ENCODE data around the gene PLXDC1. TPM values are rescaled to one million over a fixed set of nuclear protein-coding genes. Genes with fewer than 3 reads are reported as not detected.
"Not testable (repeated sequence)": the region's sequence is repeated elsewhere in the genome, so short reads cannot be mapped to it uniquely, and the experiment has no call there.

Gene PLXDC1
- total RNA-seq, 1 experiment from 2014 or later: 0.52 TPM

GRCh38 chr17:39169518-39169917 is 18.1 kb upstream of the PLXDC1 start:
- BruUV-seq (replicated peaks): no TSS peak
- TF ChIP-seq, protein P1, sequence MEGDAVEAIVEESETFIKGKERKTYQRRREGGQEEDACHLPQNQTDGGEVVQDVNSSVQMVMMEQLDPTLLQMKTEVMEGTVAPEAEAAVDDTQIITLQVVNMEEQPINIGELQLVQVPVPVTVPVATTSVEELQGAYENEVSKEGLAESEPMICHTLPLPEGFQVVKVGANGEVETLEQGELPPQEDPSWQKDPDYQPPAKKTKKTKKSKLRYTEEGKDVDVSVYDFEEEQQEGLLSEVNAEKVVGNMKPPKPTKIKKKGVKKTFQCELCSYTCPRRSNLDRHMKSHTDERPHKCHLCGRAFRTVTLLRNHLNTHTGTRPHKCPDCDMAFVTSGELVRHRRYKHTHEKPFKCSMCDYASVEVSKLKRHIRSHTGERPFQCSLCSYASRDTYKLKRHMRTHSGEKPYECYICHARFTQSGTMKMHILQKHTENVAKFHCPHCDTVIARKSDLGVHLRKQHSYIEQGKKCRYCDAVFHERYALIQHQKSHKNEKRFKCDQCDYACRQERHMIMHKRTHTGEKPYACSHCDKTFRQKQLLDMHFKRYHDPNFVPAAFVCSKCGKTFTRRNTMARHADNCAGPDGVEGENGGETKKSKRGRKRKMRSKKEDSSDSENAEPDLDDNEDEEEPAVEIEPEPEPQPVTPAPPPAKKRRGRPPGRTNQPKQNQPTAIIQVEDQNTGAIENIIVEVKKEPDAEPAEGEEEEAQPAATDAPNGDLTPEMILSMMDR (IDR thresholded peaks at IDR 0.05; ENCODE audit: unreplicated experiment): no peak
- Mint-ChIP-seq H3K27ac (ENCODE audit: unreplicated experiment) (no peak overlapping the region), H3K4me1 (ENCODE audit: low read depth, unreplicated experiment) (peaks cover 5% of the 10 kb centered on the region), H3K27me3 (ENCODE audit: unreplicated experiment) (peaks cover 41% of the 10 kb centered on the region), H3K4me3 (ENCODE audit: low read depth, unreplicated experiment) (no peak overlapping the region), H3K36me3 (ENCODE audit: insufficient read depth, unreplicated experiment) (peaks cover 24% of the 10 kb centered on the region), H3K9me3 (ENCODE audit: low read depth, unreplicated experiment) (no peaks in the 10 kb centered on the region)
- intact Hi-C loops (cut with micrococcal nuclease; ENCODE audit: unreplicated experiment): no loop called here
- CTCF ChIA-PET: interaction anchor here (0.6 to 1.5 kb wide), 16 partner anchors 9 to 1311 kb away, joined by 3 to 7 read pairs (median 4); partner anchors contain the start of genes CDK12 and MED1
- no peak for DNase-seq

- Mint-ChIP-seq H3K27ac (ENCODE audit: unreplicated experiment) (no peak overlapping the region), H3K9me3 (ENCODE audit: low read depth, unreplicated experiment) (no peaks in the 10 kb centered on the region), H3K4me1 (ENCODE audit: low read depth, unreplicated experiment) (peaks cover 10% of the 10 kb centered on the region), H3K27me3 (ENCODE audit: unreplicated experiment) (peaks cover 46% of the 10 kb centered on the region), H3K36me3 (ENCODE audit: insufficient read depth, unreplicated experiment) (peaks cover 21% of the 10 kb centered on the region), H3K4me3 (ENCODE audit: low read depth, unreplicated experiment) (no peak overlapping the region)
- intact Hi-C loops (cut with micrococcal nuclease; ENCODE audit: unreplicated experiment): no loop called here
- CTCF ChIA-PET: interaction anchor here (0.6 to 7.2 kb wide), 15 partner anchors 7 to 1311 kb away, joined by 3 to 148 read pairs (median 4); partner anchors contain the start of genes CDK12, MED1 and PLXDC1
- TF ChIP-seq, protein P1 (IDR thresholded peaks at IDR 0.05; ENCODE audit: unreplicated experiment): no peak
- no peak for DNase-seq
- BruUV-seq (replicated peaks): no TSS peak
These were observed 17.7 kb upstream of the PLXDC1 start for GRCh38 chr17:39169101-39169500.

DNA sequence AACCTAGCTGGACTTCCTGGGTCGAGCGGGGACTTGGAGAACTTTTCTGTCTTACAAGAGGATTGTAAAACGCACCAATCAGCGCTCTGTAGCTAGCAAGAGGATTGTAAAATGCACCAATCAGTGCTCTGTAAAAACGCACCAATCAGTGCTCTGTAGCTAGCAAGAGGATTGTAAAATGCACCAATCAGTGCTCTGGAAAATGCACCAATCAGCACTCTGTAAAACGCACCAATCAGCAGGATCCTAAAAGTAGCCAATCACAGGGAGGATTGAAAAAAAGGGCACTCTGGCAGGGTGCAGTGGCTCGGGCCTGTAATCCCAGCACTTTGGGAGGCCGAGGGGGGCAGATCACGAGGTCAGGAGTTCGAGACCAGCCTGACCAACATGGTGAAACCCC is 17.1 kb upstream of the PLXDC1 start:
- Mint-ChIP-seq H3K27me3 (ENCODE audit: unreplicated experiment) (peaks cover 52% of the 10 kb centered on the region), H3K4me1 (ENCODE audit: low read depth, unreplicated experiment) (peaks cover 12% of the 10 kb centered on the region), H3K36me3 (ENCODE audit: insufficient read depth, unreplicated experiment) (peaks cover 15% of the 10 kb centered on the region)
- H3K27ac Mint-ChIP-seq (ENCODE audit: unreplicated experiment); H3K4me3 Mint-ChIP-seq (ENCODE audit: low read depth, unreplicated experiment); H3K9me3 Mint-ChIP-seq (ENCODE audit: low read depth, unreplicated experiment); DNase-seq; BruUV-seq (replicated peaks); intact Hi-C loops (cut with micrococcal nuclease; ENCODE audit: unreplicated experiment): not testable (repeated sequence)
- CTCF ChIA-PET: interaction anchor here (0.7 to 7.2 kb wide), 9 partner anchors 8 to 102 kb away, joined by 3 to 148 read pairs (median 6); partner anchors contain the start of gene PLXDC1

GRCh38 chr17:39167476-39167875 is 16.0 kb upstream of the PLXDC1 start:
- Mint-ChIP-seq H3K4me1 (ENCODE audit: low read depth, unreplicated experiment) (peaks cover 12% of the 10 kb centered on the region), H3K9me3 (ENCODE audit: low read depth, unreplicated experiment) (no peaks in the 10 kb centered on the region), H3K4me3 (ENCODE audit: low read depth, unreplicated experiment) (no peak overlapping the region), H3K36me3 (ENCODE audit: insufficient read depth, unreplicated experiment) (peaks cover 6% of the 10 kb centered on the region), H3K27ac (ENCODE audit: unreplicated experiment) (no peak overlapping the region), H3K27me3 (ENCODE audit: unreplicated experiment) (peaks cover 61% of the 10 kb centered on the region)
- TF ChIP-seq, protein P1 (IDR thresholded peaks at IDR 0.05; ENCODE audit: unreplicated experiment): no peak
- CTCF ChIA-PET: interaction anchor here (0.6 to 7.2 kb wide), 14 partner anchors 9 to 450 kb away, joined by 3 to 148 read pairs (median 6); partner anchors contain the start of genes PLXDC1 and RPL19
- no TSS peak for BruUV-seq (replicated peaks)
- no peak for DNase-seq
- intact Hi-C loops (cut with micrococcal nuclease; ENCODE audit: unreplicated experiment): no loop called here
